GM23338 (cell line): ENCODE data around the gene ATF6.

Source experiments
- CTCF ChIP-seq, 2 experiments: fragments of 200-600 bp in 1 of 2; sonication (generic) in 1 of 2; conservative IDR thresholded peaks; 2 replicates each; pipeline versions ENCODE4 v1.5.1 to v1.6.1; 2016 to 2017; ENCODE audit warnings: antibody characterized with exemption in 2 of 2, low read depth in 2 of 2, mild to moderate bottlenecking in 2 of 2, moderate library complexity in 1 of 2
- EZH2 ChIP-seq: fragments of 200-600 bp; sonication (generic); IDR thresholded peaks from one replicate; pipeline ENCODE4 v1.8.0; 2017; ENCODE audit warnings: antibody characterized with exemption, mild to moderate bottlenecking, low read depth; ENCODE audit not compliant: unreplicated experiment
- EZH2phosphoT487 ChIP-seq: fragments of 200-600 bp; sonication (generic); IDR thresholded peaks from one replicate; pipeline ENCODE4 v1.8.1; 2018; ENCODE audit warnings: antibody characterized with exemption; ENCODE audit not compliant: unreplicated experiment
- JUNB ChIP-seq: IDR thresholded peaks from one replicate; pipeline ENCODE4 v1.6.1; 2016; ENCODE audit warnings: antibody characterized with exemption; ENCODE audit not compliant: unreplicated experiment
- POLR2AphosphoS5 ChIP-seq: IDR thresholded peaks from 2 replicates; pipeline ENCODE4 v1.6.1; 2016; ENCODE audit warnings: antibody characterized with exemption, low read depth
- REST ChIP-seq: IDR thresholded peaks from one replicate; pipeline ENCODE4 v1.6.1; 2018; ENCODE audit warnings: antibody characterized with exemption; ENCODE audit not compliant: unreplicated experiment

- TF ChIP-seq CTCF (conservative IDR thresholded peaks at IDR 0.05; ENCODE audit: low read depth in 2 of 2) (no peak), POLR2AphosphoS5 (no peak), REST (no peak), EZH2 (no peak), JUNB (no peak), EZH2phosphoT487 (no peak)
Measured at GRCh38 chr1:161983725-161984124, 217.6 kb downstream of the ATF6 start.
